Esophagus squamous epithelium (tissue), 4 donors: ENCODE results near the gene PHC2.

Source experiments
- POLR2A ChIP-seq, 4 donors: fragments of 450-650 bp; IDR thresholded peaks; one replicate each; pipeline ENCODE4 v1.6.1; 2017; ENCODE audit warnings: antibody characterized with exemption in 4 of 4, mild to moderate bottlenecking in 4 of 4, moderate library complexity in 3 of 4
- TF ChIP-seq, protein P1 (sequence below), 6 experiments: fragments of 450-650 bp in 4 of 6; fragments of 200-600 bp in 2 of 6; sonication (generic) in 2 of 6; IDR thresholded peaks; one replicate each; pipeline ENCODE4 v1.5.1; 2016 to 2019; ENCODE audit warnings: antibody characterized with exemption in 6 of 6, mild to moderate bottlenecking in 4 of 6, moderate library complexity in 4 of 6

DNA sequence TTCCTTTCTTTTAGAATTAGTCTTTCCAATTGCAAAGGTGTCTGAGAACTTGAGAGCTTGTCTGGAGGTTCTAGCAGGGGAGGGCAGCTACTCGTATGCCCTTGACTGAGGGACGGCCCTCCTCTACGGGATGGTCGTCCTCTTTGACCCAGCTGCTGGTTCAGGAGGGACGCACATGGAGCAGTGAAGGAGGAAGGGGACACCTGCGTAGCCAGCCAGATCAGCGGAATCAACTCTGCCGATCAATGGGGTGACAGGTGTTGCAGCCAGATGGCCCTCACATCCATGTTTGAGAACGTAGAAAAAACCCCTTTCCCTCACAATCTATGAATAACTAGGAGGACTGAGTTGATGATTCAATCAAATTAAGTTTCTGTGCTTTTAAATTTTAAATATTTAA is 94.3 kb downstream of the PHC2 start:
- TF ChIP-seq, protein P1, sequence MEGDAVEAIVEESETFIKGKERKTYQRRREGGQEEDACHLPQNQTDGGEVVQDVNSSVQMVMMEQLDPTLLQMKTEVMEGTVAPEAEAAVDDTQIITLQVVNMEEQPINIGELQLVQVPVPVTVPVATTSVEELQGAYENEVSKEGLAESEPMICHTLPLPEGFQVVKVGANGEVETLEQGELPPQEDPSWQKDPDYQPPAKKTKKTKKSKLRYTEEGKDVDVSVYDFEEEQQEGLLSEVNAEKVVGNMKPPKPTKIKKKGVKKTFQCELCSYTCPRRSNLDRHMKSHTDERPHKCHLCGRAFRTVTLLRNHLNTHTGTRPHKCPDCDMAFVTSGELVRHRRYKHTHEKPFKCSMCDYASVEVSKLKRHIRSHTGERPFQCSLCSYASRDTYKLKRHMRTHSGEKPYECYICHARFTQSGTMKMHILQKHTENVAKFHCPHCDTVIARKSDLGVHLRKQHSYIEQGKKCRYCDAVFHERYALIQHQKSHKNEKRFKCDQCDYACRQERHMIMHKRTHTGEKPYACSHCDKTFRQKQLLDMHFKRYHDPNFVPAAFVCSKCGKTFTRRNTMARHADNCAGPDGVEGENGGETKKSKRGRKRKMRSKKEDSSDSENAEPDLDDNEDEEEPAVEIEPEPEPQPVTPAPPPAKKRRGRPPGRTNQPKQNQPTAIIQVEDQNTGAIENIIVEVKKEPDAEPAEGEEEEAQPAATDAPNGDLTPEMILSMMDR (IDR thresholded peaks at IDR 0.05): no peak
- no peak for TF ChIP-seq POLR2A (IDR thresholded peaks at IDR 0.05)
